Peyer's patch (tissue), 4 donors: ENCODE results near the gene ACTG2.

ENCODE experiments used
- CTCF ChIP-seq, 6 experiments: fragments of 450-650 bp in 4 of 6; fragments of 200-600 bp in 2 of 6; sonication (generic) in 1 of 6; IDR thresholded peaks; one replicate each; pipeline ENCODE4 v1.5.1; 2017 to 2019; ENCODE audit warnings: antibody characterized with exemption in 6 of 6, mild to moderate bottlenecking in 3 of 6, moderate library complexity in 1 of 6
- POLR2A ChIP-seq, 2 donors: fragments of 450-650 bp; IDR thresholded peaks; one replicate each; pipeline ENCODE4 v1.5.1; 2017; ENCODE audit warnings: antibody characterized with exemption in 2 of 2, mild to moderate bottlenecking in 2 of 2, moderate library complexity in 2 of 2

- TF ChIP-seq CTCF (IDR thresholded peaks at IDR 0.05) = no peak
- TF ChIP-seq POLR2A (IDR thresholded peaks at IDR 0.05) = no peak
Observed at GRCh38 chr2:73946666-73947065, 53.9 kb downstream of the ACTG2 start.
